GM20431 (cell line): ENCODE data around the gene CTDP1.

Experiments used
- in situ Hi-C: fragments of 300-500 bp; cut with MseI, MboI; formaldehyde crosslinking; loops from one replicate; pipeline ENCODE4 v1.15.0; 2020; ENCODE audit warnings: low sequenced_read_pairs; ENCODE audit not compliant: unreplicated experiment

Gene CTDP1

GRCh38 chr18:79753391-79753851, 73.8 kb downstream of the CTDP1 start:
- in situ Hi-C loops: no loop called here

DNA sequence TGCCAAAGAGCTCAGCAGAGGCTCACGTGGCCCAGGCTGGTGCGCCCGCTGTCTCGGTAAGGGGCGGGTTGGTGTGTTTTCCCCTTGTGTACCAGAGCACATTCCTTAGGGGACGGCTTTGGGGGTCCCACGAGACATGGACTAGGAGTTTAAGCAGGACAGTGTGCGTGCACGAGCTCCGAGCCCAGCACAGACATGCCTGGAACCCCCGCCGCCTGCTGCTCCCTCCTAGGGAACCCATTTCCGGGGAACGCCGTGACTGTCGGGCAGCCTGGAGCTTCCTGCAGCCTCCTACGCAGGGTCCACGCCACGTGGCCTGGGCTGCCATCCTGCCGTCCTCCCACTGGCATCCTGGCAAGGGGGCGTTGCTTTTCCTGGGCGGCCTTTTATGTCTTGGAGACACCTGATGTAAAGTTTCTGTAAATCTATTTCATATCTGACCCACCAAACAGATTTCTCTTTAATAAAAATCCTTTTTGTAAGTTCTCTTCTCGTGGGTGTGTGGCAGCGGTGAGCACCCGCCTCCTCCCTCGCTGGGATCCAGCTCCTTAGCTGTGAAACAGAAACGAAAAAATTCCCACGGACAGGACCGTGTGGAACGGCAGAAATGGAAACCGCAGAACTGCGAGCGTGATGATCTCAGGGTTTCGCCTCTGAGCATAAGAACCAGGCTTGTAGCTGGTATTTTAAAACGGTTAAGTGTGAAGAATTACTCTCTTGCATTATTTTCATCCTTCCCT, 74.6 kb downstream of the CTDP1 start:
- in situ Hi-C loops: no loop called here

DNA sequence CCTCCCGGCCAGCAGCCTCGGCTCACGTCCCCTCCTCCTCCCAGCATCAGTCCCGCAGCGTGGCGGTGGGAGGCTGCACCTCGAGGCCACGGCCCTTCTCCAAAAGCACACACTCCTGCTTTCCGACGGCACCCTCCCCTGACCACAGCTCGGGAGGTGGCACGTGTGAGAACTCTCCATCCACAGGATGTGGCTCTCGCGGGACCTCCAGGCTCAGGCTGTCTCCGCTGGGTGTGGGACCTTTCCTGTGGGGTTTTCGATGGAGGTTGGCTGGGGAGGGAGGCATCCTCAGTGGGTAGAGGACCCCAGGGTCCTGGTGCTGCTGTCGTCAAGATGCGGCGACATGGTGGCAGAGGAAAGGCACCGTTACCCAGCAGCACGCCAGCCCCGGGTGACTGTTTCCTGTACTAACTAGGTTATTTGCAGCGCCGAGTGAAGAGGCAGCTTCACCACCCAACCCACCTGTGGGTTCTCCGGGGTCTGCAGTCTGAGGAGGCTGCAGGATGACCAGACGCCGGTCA, 75.3 kb downstream of the CTDP1 start:
- in situ Hi-C loops: no loop called here

GRCh38 chr18:79755496-79756142, 76.0 kb downstream of the CTDP1 start:
- in situ Hi-C loops: no loop called here

GRCh38 chr18:79756143-79756500, 76.5 kb downstream of the CTDP1 start:
- in situ Hi-C loops: no loop called here

DNA sequence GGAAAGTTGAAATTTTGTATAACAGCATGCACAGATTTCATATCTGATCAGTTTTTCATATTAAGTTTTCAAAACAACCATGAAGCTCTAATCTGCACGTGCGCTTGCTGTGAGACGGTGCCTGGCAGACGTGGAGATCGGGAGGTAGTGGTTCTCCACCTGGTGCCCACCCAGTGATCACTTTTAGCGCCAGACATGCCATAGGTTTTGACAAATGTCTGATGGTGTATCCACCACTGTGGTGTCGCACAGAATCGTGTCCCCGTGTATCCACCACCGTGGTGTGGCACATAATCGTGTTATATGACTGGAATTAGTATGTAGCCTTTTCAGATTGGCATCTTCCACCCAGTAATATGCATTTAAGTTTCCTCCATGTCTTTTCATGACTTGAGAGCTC, 77.2 kb downstream of the CTDP1 start:
- in situ Hi-C loops: no loop called here

GRCh38 chr18:79760348-79760747, 80.7 kb downstream of the CTDP1 start:
- in situ Hi-C loops: no loop called here

GRCh38 chr18:79760881-79761280, 81.3 kb downstream of the CTDP1 start:
- in situ Hi-C loops: no loop called here

- in situ Hi-C loops: no loop called here
Observed at GRCh38 chr18:79763407-79763806, 83.8 kb downstream of the CTDP1 start.

GRCh38 chr18:79764131-79764530, 84.5 kb downstream of the CTDP1 start:
- in situ Hi-C loops: no loop called here

DNA sequence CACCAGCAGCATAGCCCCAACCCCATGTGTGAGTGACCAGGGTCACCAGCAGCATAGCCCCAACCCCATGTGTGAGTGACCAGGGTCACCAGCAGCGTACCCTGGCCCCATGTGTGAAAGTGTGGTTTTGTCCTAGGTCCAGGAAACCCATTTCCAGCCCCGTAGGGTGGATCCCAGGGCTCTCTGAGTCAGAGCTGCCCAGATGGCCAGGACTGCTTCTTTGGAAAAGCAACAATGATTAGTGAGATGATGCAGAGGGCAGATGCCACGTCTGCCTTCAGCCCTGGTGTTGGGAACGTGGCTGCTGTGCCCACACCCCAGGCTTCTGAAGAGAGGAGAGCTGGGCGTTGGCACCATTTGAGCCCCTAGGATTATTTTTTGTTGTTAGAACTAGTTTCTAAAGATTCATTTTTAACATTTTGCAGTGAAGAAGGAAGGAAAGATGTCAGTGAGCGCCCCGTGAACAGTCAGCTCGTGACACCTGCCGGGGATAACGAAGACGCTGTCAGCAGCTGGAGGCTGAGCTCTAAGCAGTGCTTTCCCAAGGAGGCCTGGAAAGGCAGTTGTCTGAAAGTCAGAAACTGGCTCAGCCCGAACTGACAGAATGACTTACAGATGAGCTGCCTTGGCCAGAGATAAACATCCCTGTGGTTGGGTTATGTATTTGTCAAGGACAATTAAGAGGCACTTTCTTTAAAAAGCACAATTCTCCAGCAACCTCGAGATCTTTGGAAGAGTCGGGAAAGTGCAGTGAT, 86.1 kb downstream of the CTDP1 start:
- in situ Hi-C loops: no loop called here

DNA sequence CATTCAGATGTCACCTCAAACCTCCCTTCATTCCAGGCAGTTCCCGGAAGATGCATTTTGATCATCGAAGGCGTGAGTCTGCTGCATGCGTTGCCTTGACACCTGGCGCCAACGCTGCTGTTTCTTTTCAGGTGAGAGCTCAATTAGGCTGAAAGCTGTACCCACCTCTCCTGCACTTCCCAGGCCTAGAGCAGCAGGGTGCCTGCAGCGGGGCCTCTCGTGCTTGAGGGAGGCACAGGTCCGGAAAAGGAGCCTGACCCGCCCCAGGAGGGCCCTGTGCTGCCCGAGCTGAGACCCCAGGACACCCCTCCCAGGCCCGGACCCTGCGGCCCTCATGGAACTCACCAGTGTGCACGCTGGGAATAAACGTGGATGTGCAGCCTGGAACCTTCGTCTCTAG, 86.7 kb downstream of the CTDP1 start:
- in situ Hi-C loops: no loop called here

- in situ Hi-C loops: no loop called here
Observed at GRCh38 chr18:79768745-79769144, 89.1 kb downstream of the CTDP1 start.

GRCh38 chr18:79769698-79770500, 90.3 kb downstream of the CTDP1 start:
- in situ Hi-C loops: no loop called here

DNA sequence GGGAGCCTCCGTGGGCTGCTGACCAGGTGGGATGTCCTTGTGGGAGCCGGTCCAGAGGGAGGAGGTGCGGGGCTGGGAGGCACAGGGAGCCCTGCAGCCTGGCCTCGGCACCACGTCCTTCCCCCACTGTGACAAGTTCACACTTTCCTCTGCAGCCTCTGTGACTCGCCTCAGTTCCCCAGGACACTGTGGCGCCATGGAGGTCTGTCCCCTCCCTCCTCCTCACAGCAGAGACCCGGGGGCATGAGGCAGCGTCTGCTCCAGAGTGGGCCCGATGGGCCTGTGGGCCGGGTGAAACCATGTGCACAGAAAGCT, 90.9 kb downstream of the CTDP1 start:
- in situ Hi-C loops: no loop called here

GRCh38 chr18:79770826-79771225, 91.2 kb downstream of the CTDP1 start:
- in situ Hi-C loops: no loop called here

- in situ Hi-C loops: no loop called here
Observed at GRCh38 chr18:79771446-79772107, 92.0 kb downstream of the CTDP1 start.

DNA sequence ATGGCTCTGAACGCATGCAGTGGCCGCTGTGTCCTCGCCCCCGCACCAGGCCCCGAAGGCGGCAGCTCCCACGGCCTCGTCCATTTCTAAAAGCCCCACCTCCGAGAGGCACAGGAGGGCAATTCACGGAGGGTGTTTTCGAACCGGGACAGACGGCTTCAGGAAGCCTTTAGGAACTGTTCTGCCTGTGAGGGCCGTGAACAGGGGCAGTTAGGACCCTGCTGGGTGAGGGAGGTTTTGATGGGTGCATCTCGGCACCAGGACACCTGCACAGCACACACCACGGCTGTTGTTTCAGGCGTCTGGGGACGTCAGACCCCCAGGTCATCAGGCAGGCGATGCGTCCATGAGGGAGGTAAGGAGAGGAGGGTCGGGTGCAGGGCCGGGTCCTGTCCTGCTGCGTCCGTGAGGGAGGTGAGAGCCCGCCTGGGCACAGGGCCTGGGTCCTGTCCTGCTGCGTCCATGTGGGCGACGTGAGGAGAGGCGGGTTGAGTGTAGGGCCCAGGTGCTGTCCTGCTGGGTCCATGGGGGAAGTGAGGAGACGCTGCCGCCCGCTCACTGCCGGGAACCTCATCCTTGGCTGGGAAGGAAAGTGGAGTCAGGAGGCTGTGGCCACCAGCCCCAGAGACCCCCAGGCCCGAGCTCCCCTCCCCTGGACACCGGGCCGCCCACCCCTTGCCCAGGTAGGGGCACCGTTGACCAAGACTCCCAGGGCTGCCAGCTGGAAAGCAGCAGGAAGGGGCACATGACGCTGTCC, 92.7 kb downstream of the CTDP1 start:
- in situ Hi-C loops: no loop called here
